OCI-LY7 (cell line): ENCODE results near the gene ULK4. TPM values are rescaled to one million over a fixed set of nuclear protein-coding genes. Genes with fewer than 3 reads are reported as not detected.

Experiments
- BruUV-seq: library from RNA; stranded (reverse); fragments of 400-500 nt; replicated peaks from 2 replicates; lab custom pipeline; 2021; lab: Mats Ljungman, UMichigan
- CTCF ChIA-PET: fragments of 300-600 bp; sonication (Branson Sonifier 250); formaldehyde crosslinking; loops from one replicate; lab custom pipeline; 2022; ENCODE audit warnings: antibody characterized with exemption; ENCODE audit not compliant: unreplicated experiment; lab: Charles Lee
- POLR2A ChIA-PET: fragments of 300-600 bp; sonication (Branson Sonifier 250); formaldehyde crosslinking; loops from one replicate; lab custom pipeline; 2022; ENCODE audit warnings: antibody characterized with exemption; lab: Charles Lee
- DNase-seq: peaks from one replicate; pipeline ENCODE4 v3.0.0-alpha.2; 2015; ENCODE audit warnings: low spot score
- H2AFZ ChIP-seq: fragments of 200-600 bp; sonication (generic), shearing (Covaris generic); 2 replicates; pipeline ENCODE4 v1.6.1; 2014; ENCODE audit warnings: mild to moderate bottlenecking, antibody characterized with exemption, low read length, moderate library complexity
- H3K27ac ChIP-seq: fragments of 200-600 bp; sonication (generic); 2 replicates; pipeline ENCODE4 v1.5.1; 2014; ENCODE audit warnings: mixed run types, low read depth, mild to moderate bottlenecking, moderate library complexity, low read length, inconsistent platforms; ENCODE audit not compliant: poor library complexity, severe bottlenecking
- H3K36me3 ChIP-seq: fragments of 200-600 bp; sonication (generic); 2 replicates; pipeline ENCODE4 v1.6.1; 2014; ENCODE audit warnings: mild to moderate bottlenecking, antibody characterized with exemption, low read length, moderate library complexity, mixed read lengths; ENCODE audit not compliant: insufficient read depth
- H3K4me1 ChIP-seq: fragments of 200-600 bp; sonication (generic); 2 replicates; pipeline ENCODE4 v1.5.1; 2014; ENCODE audit warnings: mild to moderate bottlenecking, low read length; ENCODE audit not compliant: insufficient read depth, poor library complexity, severe bottlenecking
- H3K4me2 ChIP-seq: fragments of 200-600 bp; sonication (generic); 2 replicates; pipeline ENCODE4 v1.6.1; 2014; ENCODE audit warnings: mild to moderate bottlenecking, low read length
- H3K4me3 ChIP-seq: fragments of 200-600 bp; sonication (generic); 2 replicates; pipeline ENCODE4 v1.5.1; 2014; ENCODE audit warnings: mild to moderate bottlenecking, low read depth, low read length; ENCODE audit not compliant: poor library complexity, severe bottlenecking
- H3K79me2 ChIP-seq: fragments of 200-600 bp; sonication (generic); 2 replicates; pipeline ENCODE4 v1.6.1; 2016; ENCODE audit warnings: low read depth, mild to moderate bottlenecking, low read length, moderate library complexity, mixed read lengths; ENCODE audit not compliant: insufficient read depth
- H3K9me2 ChIP-seq: fragments of 200-600 bp; sonication (generic); 2 replicates; pipeline ENCODE4 v1.6.1; 2016; ENCODE audit warnings: mild to moderate bottlenecking, low read length, mixed read lengths; ENCODE audit not compliant: insufficient read depth
- H3K9me3 ChIP-seq: fragments of 200-600 bp; sonication (generic); 2 replicates; pipeline ENCODE4 v1.6.1; 2014; ENCODE audit warnings: mild to moderate bottlenecking, mixed run types, low read length, mixed read lengths
- H4K20me1 ChIP-seq: fragments of 200-600 bp; sonication (generic); 2 replicates; pipeline ENCODE4 v1.6.1; 2014; ENCODE audit warnings: mild to moderate bottlenecking, antibody characterized with exemption, low read length, moderate library complexity, mixed read lengths; ENCODE audit not compliant: insufficient read depth
- CTCF ChIP-seq: fragments of 200-600 bp; sonication (generic); conservative IDR thresholded peaks from 2 replicates; pipeline ENCODE4 v1.5.1; 2014; ENCODE audit warnings: mild to moderate bottlenecking, antibody characterized with exemption, low read length, moderate library complexity, mixed read lengths
- EZH2phosphoT487 ChIP-seq: fragments of 200-600 bp; sonication (generic); IDR thresholded peaks from 2 replicates; pipeline ENCODE4 v1.6.1; 2018; ENCODE audit warnings: low read depth, borderline replicate concordance, mild to moderate bottlenecking, mixed run types, antibody characterized with exemption, low read length, moderate library complexity, mixed read lengths
- intact Hi-C: fragments of 100-400 bp; cut with micrococcal nuclease; formaldehyde crosslinking; loops from one replicate; pipeline ENCODE4 v1.10.0; 2022; ENCODE audit not compliant: unreplicated experiment
- total RNA-seq, 2 experiments: library from RNA; depleted of rRNA in 1 of 2; stranded (reverse); fragments of >200 nt in 1 of 2; shearing (Covaris generic) in 1 of 2; gene quantifications; 2 replicates each; pipeline ENCODE4 v1.2.3, GENCODE V29; 2014 to 2022

Gene ULK4
- total RNA-seq, 2 experiments from 2014 or later, result 18.9 to 21.0 TPM

GRCh38 chr3:41324156-41324475 is 637.8 kb downstream of the ULK4 start:
- no peak for DNase-seq
- Histone ChIP-seq H3K79me2 (no peaks in the 10 kb centered on the region), H3K4me2 (no peak overlapping the region), H3K4me3 (no peak overlapping the region), H3K36me3 (no peaks in the 10 kb centered on the region), H3K9me3 (no peaks in the 10 kb centered on the region), H3K4me1 (no peaks in the 10 kb centered on the region), H3K9me2 (no peaks in the 10 kb centered on the region), H2AFZ (no peak overlapping the region), H4K20me1 (no peaks in the 10 kb centered on the region), H3K27ac (no peak overlapping the region)
- TF ChIP-seq EZH2phosphoT487 (no peak), CTCF (no peak)
- POLR2A ChIA-PET, result no interaction called here
- intact Hi-C loops, result no loop called here
- no TSS peak for BruUV-seq
- CTCF ChIA-PET, result no interaction called here

- intact Hi-C loops, result no loop called here
- Histone ChIP-seq H2AFZ (no peak overlapping the region), H3K4me2 (no peak overlapping the region), H4K20me1 (no peaks in the 10 kb centered on the region), H3K4me3 (no peak overlapping the region), H3K9me3 (no peaks in the 10 kb centered on the region), H3K36me3 (no peaks in the 10 kb centered on the region), H3K79me2 (no peaks in the 10 kb centered on the region), H3K9me2 (no peaks in the 10 kb centered on the region), H3K4me1 (no peaks in the 10 kb centered on the region), H3K27ac (no peak overlapping the region)
- no peak for TF ChIP-seq CTCF
- TF ChIP-seq EZH2phosphoT487, result no peak
- CTCF ChIA-PET, result no interaction called here
- no TSS peak for BruUV-seq
- POLR2A ChIA-PET, result interaction anchor here (0.7 kb wide), 1 partner anchor 10 kb away, joined by 4 read pairs; no protein-coding TSS in a partner anchor
- no peak for DNase-seq
These were observed 638.3 kb downstream of the ULK4 start for GRCh38 chr3:41323467-41324155.

GRCh38 chr3:41321642-41321980 is 640.3 kb downstream of the ULK4 start:
- Histone ChIP-seq H4K20me1 (no peaks in the 10 kb centered on the region), H3K4me1 (no peaks in the 10 kb centered on the region), H3K36me3 (no peaks in the 10 kb centered on the region), H3K9me3 (no peaks in the 10 kb centered on the region), H3K4me3 (no peak overlapping the region), H3K27ac (no peak overlapping the region), H2AFZ (no peak overlapping the region), H3K79me2 (no peaks in the 10 kb centered on the region), H3K9me2 (no peaks in the 10 kb centered on the region), H3K4me2 (no peak overlapping the region)
- intact Hi-C loops, result no loop called here
- ChIA-PET POLR2A (no interaction called here), CTCF (no interaction called here)
- no peak for DNase-seq
- no TSS peak for BruUV-seq
- TF ChIP-seq CTCF, result no peak
- TF ChIP-seq EZH2phosphoT487, result no peak
